ENCODE data around the gene EMD.

The EMD gene

GRCh38 chrX:154360155-154360713 lies 18.9 kb upstream of the EMD start:
- no peak for TF ChIP-seq CTCF (IDR thresholded peaks at IDR 0.05; ENCODE audit: control extremely low read depth, extremely low read depth, low read depth, missing control alignments)
- no peak for DNase-seq (ENCODE audit: extremely low spot score)
- POLR2A ChIA-PET: no interaction called here
- CTCF ChIA-PET: no interaction called here

GRCh38 chrX:154362085-154362742 lies 16.9 kb upstream of the EMD start:
- CTCF ChIA-PET: interaction anchor here (2.2 kb wide), 1 partner anchor 11 kb away, joined by 7 read pairs; no protein-coding TSS in a partner anchor
- no peak for TF ChIP-seq CTCF (IDR thresholded peaks at IDR 0.05; ENCODE audit: control extremely low read depth, extremely low read depth, low read depth, missing control alignments)
- POLR2A ChIA-PET: no interaction called here
- no peak for DNase-seq (ENCODE audit: extremely low spot score)

- no peak for DNase-seq (ENCODE audit: extremely low spot score)
- CTCF ChIA-PET: no interaction called here
- TF ChIP-seq CTCF (IDR thresholded peaks at IDR 0.05; ENCODE audit: control extremely low read depth, extremely low read depth, low read depth, missing control alignments): no peak
- POLR2A ChIA-PET: no interaction called here
Measured at GRCh38 chrX:154363706-154364439, 15.2 kb upstream of the EMD start.

- no peak for DNase-seq (ENCODE audit: extremely low spot score)
- no peak for TF ChIP-seq CTCF (IDR thresholded peaks at IDR 0.05; ENCODE audit: control extremely low read depth, extremely low read depth, low read depth, missing control alignments)
- ChIA-PET CTCF (no interaction called here), POLR2A (no interaction called here)
Measured at GRCh38 chrX:154365052-154365600, 14.0 kb upstream of the EMD start.

GRCh38 chrX:154365997-154366665 lies 13.0 kb upstream of the EMD start:
- no peak for TF ChIP-seq CTCF (IDR thresholded peaks at IDR 0.05; ENCODE audit: control extremely low read depth, extremely low read depth, low read depth, missing control alignments)
- CTCF ChIA-PET: no interaction called here
- POLR2A ChIA-PET: no interaction called here
- no peak for DNase-seq (ENCODE audit: extremely low spot score)

GRCh38 chrX:154366666-154367055 lies 12.4 kb upstream of the EMD start:
- no peak for TF ChIP-seq CTCF (IDR thresholded peaks at IDR 0.05; ENCODE audit: control extremely low read depth, extremely low read depth, low read depth, missing control alignments)
- POLR2A ChIA-PET: no interaction called here
- CTCF ChIA-PET: no interaction called here
- DNase-seq (ENCODE audit: extremely low spot score): no peak
